Sciatic nerve (tissue), 2 donors: ENCODE results near the gene DMC1. TPM values are rescaled to one million over a fixed set of nuclear protein-coding genes. Genes with fewer than 3 reads are reported as not detected.
A peak's percentile ranks its signal among the peaks of the same experiment; 100 is the strongest.

Experiments used
- ATAC-seq: fragments of 200-7000 bp; cut with Tn5 transposase; one replicate; pipeline ENCODE4 v1.9.1; 2020; ENCODE audit warnings: mild to moderate bottlenecking, moderate library complexity
- DNase-seq: peaks from one replicate; pipeline ENCODE4 v3.0.0-alpha.2; 2020; ENCODE audit warnings: low spot score
- intact Hi-C: fragments of 100-400 bp; cut with DNase I; formaldehyde crosslinking; loops from one replicate; pipeline ENCODE4 v1.14.2; 2022
- total RNA-seq: library from RNA; stranded (reverse); fragmentation: NEBNext Ultra II Directional; extraction: Animal tissue kit (Norgen Biotek cat#: 25700); gene quantifications from one replicate; pipeline ENCODE4 v1.2.1, GENCODE V29; 2021
- donor health status: DM: no; HTN: no; CAD: no.
- donor health status: DM: no; HTN: no; CAD: no.

DMC1 gene
- total RNA-seq, 1 donor from 2014 or later = 4.7 TPM

- DNase-seq (peak; percentile 64), ATAC-seq (peak; percentile 35)
- intact Hi-C loops = loop anchor here (5.0 kb wide), 1 partner anchor 62 kb away; the partner anchor contains the start of gene DDX17
Observed at GRCh38 chr22:38569181-38569971, 607 bp downstream of the DMC1 start.

- ATAC-seq = no peak
- intact Hi-C loops = loop anchor here (5.0 kb wide), 1 partner anchor 60 kb away; the partner anchor contains the start of gene DDX17
- DNase-seq = no peak
Observed at GRCh38 chr22:38567531-38568285, 2.3 kb downstream of the DMC1 start.

DNA sequence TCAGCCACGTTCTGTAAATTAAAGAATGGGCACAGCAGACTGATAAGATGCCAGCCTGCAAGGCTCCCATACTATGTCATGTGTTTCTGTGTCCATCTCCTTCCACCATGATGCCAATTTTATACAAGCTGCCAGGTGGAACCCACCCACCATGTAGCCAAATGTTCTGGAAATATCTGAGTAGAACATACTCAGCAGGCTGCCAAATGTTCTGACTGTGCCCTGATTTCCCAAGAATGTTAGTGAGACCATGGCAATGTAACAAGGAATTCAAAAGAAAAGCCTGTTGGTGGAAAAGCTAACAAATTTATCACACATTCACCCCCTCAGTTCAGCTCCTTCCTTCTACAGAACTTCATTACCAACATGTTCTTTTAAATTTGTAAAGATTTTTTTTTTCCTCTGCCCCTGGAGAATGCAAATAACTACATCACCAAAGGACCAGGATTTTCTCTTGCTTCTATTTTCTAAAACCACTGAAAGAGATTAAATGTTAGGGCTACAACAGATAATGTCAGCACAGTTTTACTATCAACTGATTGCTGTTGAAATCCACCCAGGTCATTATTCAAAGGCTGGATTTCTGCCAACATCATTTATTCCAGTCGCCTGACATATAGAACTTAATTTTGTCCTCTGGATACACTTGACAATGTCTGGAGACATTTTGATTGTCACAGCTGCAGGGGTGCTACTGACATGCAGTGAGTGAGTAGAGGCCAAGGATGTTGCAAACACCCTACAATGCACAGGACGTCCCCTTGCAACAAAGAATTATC lies 3.1 kb downstream of the DMC1 start:
- ATAC-seq = no peak
- intact Hi-C loops = loop anchor here (5.0 kb wide), 1 partner anchor 60 kb away; the partner anchor contains the start of gene DDX17
- no peak for DNase-seq

DNA sequence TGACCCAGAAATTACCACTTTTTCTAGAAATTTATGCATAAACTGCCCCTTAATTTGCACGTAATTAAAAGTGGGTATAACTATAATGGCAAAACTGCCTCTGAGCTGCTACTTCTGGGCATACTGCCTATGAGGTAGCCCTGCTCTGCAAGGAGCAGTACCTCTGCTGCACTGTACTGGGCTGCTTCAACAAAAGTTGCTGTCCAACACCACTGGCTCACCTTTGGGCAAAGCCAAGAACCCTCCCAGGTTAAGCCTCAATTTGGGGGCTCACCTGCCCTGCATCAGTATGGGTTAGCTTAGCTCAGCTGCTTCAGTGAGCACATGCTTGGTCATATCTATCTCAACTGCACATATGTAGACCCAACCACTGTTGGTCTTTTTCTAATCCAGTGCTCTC lies 4.5 kb downstream of the DMC1 start:
- DNase-seq = no peak
- intact Hi-C loops = loop anchor here (5.0 kb wide), 1 partner anchor 58 kb away; the partner anchor contains the start of gene DDX17

GRCh38 chr22:38564669-38565068 lies 5.3 kb downstream of the DMC1 start:
- DNase-seq = no peak
- intact Hi-C loops = loop anchor here (5.0 kb wide), 1 partner anchor 57 kb away; the partner anchor contains the start of gene DDX17
- ATAC-seq = no peak

More for the DNA sequence above, 4.5 kb downstream of the DMC1 start:
- ATAC-seq = no peak

- DNase-seq (no peak), ATAC-seq (no peak)
Observed at GRCh38 chr22:38554281-38554680, 15.7 kb downstream of the DMC1 start.

DNA sequence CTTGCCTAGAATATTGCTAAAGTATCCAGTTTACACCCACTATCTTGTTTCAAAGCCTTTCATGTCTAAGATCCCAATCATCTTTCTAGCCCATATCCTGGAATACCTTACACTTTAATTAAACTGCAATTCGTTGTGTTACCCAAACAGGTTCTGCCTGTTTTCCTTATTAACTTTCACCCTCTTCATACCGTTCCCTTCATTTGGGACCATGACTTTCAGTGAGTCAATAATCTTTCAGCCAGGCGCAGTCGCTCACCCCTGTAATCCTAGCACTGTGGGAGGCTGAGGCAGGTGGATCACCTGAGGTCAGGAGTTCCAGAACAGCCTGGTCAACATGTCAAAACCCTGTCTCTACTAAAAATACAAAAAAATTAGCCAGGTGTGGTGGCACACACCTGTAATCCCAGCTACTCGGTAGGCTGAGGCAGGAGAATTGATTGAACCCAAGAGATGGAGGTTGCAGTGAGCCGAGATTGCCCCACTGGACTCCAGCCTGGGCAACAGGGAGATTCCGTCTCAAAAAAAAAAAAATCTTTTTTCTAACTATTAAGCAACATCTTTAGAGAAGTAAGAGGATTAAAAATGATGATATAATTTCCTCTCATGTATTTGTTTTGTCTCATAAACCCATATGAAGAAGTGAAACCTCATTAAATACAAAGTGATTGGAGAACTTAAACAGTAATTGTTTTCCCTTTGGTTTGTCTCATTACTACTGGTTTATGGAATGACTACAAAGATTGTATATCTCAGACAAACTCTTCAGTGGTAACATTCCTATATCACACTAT lies 20.7 kb downstream of the DMC1 start:
- ATAC-seq = peak; percentile 26
- no peak for DNase-seq
- intact Hi-C loops = no loop called here

More at GRCh38 chr22:38554281-38554680, 15.7 kb downstream of the DMC1 start:
- intact Hi-C loops = no loop called here

GRCh38 chr22:38540701-38541100 lies 29.3 kb downstream of the DMC1 start:
- intact Hi-C loops = no loop called here
- no peak for DNase-seq
- no peak for ATAC-seq

DNA sequence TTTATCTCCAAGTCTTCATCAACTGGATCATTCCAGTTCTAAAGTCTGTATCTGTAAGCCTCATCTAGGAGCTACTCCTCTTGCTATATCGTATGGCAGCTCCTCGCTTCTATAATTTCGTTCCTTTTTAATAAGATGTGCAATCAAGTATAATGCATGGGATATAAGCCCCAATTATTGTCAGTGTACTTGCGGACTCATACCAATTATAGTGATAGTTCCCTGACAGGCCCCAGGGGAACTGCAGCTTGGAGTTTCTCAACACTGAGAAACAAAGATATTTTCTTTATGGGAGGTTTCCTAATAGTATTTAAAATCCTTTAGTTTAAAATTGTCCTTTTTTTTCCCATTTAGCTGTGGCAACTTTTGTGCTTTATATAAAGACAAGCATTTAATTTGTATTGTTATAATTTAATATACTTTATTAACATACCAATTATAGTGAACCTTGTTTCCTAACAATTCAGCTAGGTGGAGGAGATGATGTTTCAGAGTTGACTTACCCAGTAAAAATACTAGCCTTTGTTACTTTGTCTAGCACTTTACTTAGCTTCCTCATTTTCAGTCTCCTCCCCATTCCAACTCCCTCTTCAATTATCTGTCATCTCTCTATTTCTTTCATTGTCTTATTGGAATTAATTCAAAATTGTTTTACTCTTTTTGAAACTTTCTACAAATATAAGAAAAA lies 38.6 kb downstream of the DMC1 start:
- no peak for ATAC-seq
- intact Hi-C loops = no loop called here
- DNase-seq = no peak

DNA sequence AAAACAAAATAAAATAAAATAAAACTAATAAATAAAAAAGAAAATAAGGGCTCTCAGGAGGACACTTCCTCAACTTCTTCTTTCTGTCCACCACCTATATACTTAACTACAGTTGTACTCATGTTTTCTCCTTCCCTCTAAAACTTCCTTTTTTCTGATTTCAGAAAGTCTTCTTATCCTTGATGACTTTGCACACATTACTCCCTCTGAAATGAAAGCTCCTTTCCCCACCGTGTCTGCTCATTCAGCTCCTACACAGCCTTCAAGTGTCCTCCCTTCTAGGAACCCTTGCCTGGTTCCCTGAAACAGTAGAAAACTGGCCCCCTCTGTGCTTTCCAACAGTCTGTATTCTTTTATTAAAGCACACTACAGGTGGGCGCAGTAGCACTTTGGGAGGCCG lies 45.6 kb downstream of the DMC1 start:
- intact Hi-C loops = no loop called here
- ATAC-seq (no peak), DNase-seq (no peak)

DNA sequence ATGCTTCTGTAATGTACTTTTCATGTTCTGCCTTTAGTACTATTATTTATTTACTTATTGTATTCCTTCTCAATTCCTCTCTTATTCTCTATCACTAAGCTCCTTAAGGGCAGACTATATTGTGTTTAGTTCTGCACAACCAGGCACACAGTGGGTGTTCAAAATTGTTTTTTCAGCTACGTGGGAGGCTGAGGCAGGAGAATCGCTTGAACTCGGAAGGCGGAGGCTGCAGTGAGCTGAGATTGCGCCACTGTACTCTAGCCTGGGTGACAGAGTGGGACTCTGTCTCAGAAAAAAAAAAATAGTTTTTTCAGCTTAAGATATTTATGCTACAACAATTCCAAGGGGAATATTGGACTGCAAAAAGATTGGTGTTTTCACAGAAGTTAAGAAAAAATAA lies 46.5 kb downstream of the DMC1 start:
- DNase-seq (no peak), ATAC-seq (no peak)
- intact Hi-C loops = no loop called here

DNA sequence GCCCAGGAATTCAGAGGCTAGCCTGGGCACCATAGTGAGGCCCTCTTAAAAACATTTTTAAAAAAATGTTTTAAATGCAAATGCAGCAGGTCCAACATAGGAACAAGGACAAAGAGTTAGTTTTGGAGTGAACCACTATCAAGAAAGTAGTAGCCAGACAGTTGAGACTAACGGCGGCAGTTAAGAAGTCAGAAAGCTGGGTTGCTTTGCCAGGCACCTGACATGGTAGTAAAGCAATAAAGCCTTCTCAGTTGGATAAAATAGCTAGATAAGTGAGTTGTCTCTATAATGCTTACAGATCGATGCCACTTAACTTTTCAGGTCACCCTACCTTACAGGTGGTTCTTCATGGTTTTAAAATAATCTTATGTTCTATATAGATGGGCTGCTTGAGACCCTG lies 47.0 kb downstream of the DMC1 start:
- intact Hi-C loops = no loop called here
- no peak for DNase-seq
- no peak for ATAC-seq

GRCh38 chr22:38519453-38520250 lies 50.3 kb downstream of the DMC1 start:
- intact Hi-C loops = no loop called here
- ATAC-seq (no peak), DNase-seq (no peak)

DNA sequence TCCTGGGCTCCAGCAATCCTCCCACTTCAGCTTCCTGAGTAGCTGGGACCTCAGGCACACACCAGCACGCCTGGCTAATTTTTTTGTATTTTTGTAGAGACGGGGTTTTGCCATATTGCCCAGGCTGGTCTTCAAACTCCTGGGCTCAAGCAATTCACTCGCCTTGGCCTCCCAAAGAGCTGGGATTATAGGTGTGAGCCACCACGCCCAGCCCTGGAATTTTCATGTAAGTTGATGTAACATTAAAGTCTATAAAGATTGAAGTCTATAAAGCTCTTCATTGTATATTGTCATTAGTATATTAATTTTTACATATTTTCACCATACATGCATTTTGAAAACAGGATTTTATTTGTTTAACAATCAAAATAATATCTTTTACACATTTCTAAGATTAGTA lies 51.4 kb downstream of the DMC1 start:
- intact Hi-C loops = no loop called here
- DNase-seq = no peak
- ATAC-seq = no peak

- DNase-seq (no peak), ATAC-seq (no peak)
- intact Hi-C loops = no loop called here
Observed at GRCh38 chr22:38513063-38513462, 56.9 kb downstream of the DMC1 start.

- DNase-seq = no peak
- no peak for ATAC-seq
- intact Hi-C loops = no loop called here
Observed at GRCh38 chr22:38510416-38510970, 59.5 kb downstream of the DMC1 start.
